WTC11 (cell line): Measurements from ENCODE around the gene CHL1.

ENCODE experiments used
- CBFB ChIP-seq: sonication (generic); formaldehyde crosslinking; IDR thresholded peaks from 2 replicates; pipeline ENCODE4 v1.8.1; 2022; ENCODE audit warnings: mild to moderate bottlenecking, low read depth, missing genetic modification reagents
- CTCF ChIP-seq: fragments of 200-600 bp; IDR thresholded peaks from 2 replicates; pipeline ENCODE4 v1.8.0; 2022; ENCODE audit warnings: antibody characterized with exemption
- FOXP1 ChIP-seq: sonication (generic); formaldehyde crosslinking; IDR thresholded peaks from 2 replicates; pipeline ENCODE4 v1.8.0; 2022; ENCODE audit warnings: missing genetic modification reagents, mild to moderate bottlenecking, moderate library complexity, borderline replicate concordance
- GABPB1 ChIP-seq: sonication (generic); formaldehyde crosslinking; IDR thresholded peaks from 2 replicates; pipeline ENCODE4 v1.8.1; 2023; ENCODE audit warnings: mild to moderate bottlenecking, missing genetic modification reagents
- IRF2 ChIP-seq: sonication (generic); formaldehyde crosslinking; IDR thresholded peaks from 2 replicates; pipeline ENCODE4 v1.8.0; 2022; ENCODE audit warnings: low read depth, missing genetic modification reagents, borderline replicate concordance
- NFYB ChIP-seq: sonication (generic); formaldehyde crosslinking; conservative IDR thresholded peaks from 2 replicates; pipeline ENCODE4 v1.8.0; 2022; ENCODE audit warnings: low read depth, missing genetic modification reagents
- OVOL2 ChIP-seq: fragments of 250-450 bp; sonication (Bioruptor Pico); IDR thresholded peaks from 2 replicates; pipeline ENCODE4 v1.9.0; 2021; ENCODE audit warnings: mild to moderate bottlenecking, borderline replicate concordance
- SMAD3 ChIP-seq: sonication (generic); formaldehyde crosslinking; IDR thresholded peaks from 2 replicates; pipeline ENCODE4 v1.8.0; 2022; ENCODE audit warnings: missing genetic modification reagents, mild to moderate bottlenecking, borderline replicate concordance
- TEAD4 ChIP-seq: sonication (generic); formaldehyde crosslinking; IDR thresholded peaks from 2 replicates; pipeline ENCODE4 v1.8.0; 2022; ENCODE audit warnings: mild to moderate bottlenecking, missing genetic modification reagents
- TF ChIP-seq, protein P1 (sequence below): sonication (generic); formaldehyde crosslinking; IDR thresholded peaks from 2 replicates; pipeline ENCODE4 v1.8.0; 2022; ENCODE audit warnings: missing genetic modification reagents
- TF ChIP-seq, protein P2 (sequence below): sonication (generic); formaldehyde crosslinking; IDR thresholded peaks from 2 replicates; pipeline ENCODE4 v1.8.0; 2022; ENCODE audit warnings: mild to moderate bottlenecking, missing genetic modification reagents
- TF ChIP-seq, protein P3 (sequence below): sonication (generic); formaldehyde crosslinking; IDR thresholded peaks from 2 replicates; pipeline ENCODE4 v1.8.1; 2023; ENCODE audit warnings: mild to moderate bottlenecking, missing genetic modification reagents

- no peak for TF ChIP-seq CTCF
- TF ChIP-seq, protein P1, sequence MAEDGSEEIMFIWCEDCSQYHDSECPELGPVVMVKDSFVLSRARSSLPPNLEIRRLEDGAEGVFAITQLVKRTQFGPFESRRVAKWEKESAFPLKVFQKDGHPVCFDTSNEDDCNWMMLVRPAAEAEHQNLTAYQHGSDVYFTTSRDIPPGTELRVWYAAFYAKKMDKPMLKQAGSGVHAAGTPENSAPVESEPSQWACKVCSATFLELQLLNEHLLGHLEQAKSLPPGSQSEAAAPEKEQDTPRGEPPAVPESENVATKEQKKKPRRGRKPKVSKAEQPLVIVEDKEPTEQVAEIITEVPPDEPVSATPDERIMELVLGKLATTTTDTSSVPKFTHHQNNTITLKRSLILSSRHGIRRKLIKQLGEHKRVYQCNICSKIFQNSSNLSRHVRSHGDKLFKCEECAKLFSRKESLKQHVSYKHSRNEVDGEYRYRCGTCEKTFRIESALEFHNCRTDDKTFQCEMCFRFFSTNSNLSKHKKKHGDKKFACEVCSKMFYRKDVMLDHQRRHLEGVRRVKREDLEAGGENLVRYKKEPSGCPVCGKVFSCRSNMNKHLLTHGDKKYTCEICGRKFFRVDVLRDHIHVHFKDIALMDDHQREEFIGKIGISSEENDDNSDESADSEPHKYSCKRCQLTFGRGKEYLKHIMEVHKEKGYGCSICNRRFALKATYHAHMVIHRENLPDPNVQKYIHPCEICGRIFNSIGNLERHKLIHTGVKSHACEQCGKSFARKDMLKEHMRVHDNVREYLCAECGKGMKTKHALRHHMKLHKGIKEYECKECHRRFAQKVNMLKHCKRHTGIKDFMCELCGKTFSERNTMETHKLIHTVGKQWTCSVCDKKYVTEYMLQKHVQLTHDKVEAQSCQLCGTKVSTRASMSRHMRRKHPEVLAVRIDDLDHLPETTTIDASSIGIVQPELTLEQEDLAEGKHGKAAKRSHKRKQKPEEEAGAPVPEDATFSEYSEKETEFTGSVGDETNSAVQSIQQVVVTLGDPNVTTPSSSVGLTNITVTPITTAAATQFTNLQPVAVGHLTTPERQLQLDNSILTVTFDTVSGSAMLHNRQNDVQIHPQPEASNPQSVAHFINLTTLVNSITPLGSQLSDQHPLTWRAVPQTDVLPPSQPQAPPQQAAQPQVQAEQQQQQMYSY (CRISPR knock-in tag): no peak
- TF ChIP-seq IRF2 (CRISPR knock-in tag): no peak
- no peak for TF ChIP-seq SMAD3
- TF ChIP-seq OVOL2 (CRISPR knock-in tag): no peak
- TF ChIP-seq, protein P2, sequence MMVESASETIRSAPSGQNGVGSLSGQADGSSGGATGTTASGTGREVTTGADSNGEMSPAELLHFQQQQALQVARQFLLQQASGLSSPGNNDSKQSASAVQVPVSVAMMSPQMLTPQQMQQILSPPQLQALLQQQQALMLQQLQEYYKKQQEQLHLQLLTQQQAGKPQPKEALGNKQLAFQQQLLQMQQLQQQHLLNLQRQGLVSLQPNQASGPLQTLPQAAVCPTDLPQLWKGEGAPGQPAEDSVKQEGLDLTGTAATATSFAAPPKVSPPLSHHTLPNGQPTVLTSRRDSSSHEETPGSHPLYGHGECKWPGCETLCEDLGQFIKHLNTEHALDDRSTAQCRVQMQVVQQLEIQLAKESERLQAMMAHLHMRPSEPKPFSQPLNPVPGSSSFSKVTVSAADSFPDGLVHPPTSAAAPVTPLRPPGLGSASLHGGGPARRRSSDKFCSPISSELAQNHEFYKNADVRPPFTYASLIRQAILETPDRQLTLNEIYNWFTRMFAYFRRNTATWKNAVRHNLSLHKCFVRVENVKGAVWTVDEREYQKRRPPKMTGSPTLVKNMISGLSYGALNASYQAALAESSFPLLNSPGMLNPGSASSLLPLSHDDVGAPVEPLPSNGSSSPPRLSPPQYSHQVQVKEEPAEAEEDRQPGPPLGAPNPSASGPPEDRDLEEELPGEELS (CRISPR knock-in tag): no peak
- no peak for TF ChIP-seq TEAD4
- TF ChIP-seq CBFB (CRISPR knock-in tag): no peak
- no peak for TF ChIP-seq NFYB (CRISPR knock-in tag)
- TF ChIP-seq, protein P3, sequence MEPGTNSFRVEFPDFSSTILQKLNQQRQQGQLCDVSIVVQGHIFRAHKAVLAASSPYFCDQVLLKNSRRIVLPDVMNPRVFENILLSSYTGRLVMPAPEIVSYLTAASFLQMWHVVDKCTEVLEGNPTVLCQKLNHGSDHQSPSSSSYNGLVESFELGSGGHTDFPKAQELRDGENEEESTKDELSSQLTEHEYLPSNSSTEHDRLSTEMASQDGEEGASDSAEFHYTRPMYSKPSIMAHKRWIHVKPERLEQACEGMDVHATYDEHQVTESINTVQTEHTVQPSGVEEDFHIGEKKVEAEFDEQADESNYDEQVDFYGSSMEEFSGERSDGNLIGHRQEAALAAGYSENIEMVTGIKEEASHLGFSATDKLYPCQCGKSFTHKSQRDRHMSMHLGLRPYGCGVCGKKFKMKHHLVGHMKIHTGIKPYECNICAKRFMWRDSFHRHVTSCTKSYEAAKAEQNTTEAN (CRISPR knock-in tag): no peak
- no peak for TF ChIP-seq GABPB1 (CRISPR knock-in tag)
- TF ChIP-seq FOXP1 (CRISPR knock-in tag): no peak
These were observed 188.6 kb downstream of the CHL1 start for GRCh38 chr3:385151-385550.
